ENCODE measurements around the gene KMT5C.

KMT5C gene

DNA sequence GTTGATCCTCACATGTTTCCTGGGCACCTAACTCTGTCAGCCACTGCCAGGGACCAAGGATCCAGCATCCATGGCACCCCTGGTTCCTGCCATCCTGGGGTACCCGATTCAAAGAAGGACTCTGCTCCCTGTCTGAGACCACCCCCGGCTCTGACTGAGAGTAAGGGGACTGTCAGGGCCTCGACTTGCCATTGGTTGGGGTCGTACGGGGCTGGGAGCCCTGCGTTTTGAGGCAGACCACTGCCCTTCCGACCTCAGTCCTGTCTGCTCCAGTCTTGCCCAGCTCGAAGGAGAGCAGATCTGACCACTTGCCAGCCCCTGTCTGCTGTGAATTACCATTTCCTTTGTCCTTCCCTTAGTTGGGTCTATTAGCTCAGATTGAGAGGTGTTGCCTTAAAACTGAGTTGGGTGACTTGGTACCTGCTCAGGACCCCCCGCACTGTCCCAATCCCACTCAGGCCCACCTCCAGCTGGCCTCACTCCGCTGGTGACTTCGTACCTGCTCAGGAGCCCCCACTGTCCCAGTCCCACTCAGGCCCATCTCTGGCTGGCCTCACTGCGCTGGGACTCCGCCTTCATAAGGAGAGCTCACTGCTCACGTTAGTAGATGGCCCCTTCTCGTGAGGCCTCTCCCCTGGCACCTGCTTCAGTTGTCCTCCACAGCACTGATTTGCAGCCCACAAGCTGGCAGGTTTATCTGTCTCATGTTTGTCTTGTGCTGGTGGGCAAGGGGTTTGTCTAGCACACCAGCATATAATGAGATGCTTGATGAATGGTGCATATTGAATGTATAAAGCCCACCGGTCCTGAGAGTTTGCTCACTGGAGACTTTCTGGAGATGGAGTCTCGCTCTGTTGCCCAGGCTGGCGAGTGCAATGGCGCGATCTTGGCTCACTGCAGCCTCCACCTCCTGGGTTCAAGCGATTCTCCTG lies 50.0 kb downstream of the KMT5C start:
- DNase-seq, result no peak

- DNase-seq, result no peak
Measured at GRCh38 chr19:55390461-55390880, 50.8 kb downstream of the KMT5C start.

DNA sequence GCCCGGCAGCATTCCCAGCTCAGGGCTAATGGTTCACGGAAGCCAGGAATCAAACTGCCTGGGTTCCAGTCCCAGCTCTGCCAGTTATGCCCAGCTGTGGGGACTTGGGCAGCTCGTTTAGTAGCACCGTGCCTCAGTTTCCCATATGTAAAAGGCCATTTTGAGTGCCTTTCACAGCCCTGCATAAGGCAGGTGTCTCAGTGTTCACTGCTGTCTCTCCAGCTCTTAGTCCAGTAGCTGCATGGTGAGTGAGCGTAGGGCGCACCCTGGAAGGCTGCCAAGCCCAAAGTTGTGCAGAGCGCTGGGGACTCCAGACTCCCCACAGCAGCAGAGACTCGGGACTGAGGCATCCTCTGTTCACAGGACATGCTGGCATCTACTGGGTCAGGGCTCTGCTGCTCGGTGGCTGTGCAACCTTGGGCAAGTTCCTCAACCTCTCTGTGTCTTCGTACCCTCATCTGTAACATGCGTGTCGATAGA lies 51.6 kb downstream of the KMT5C start:
- no peak for DNase-seq

DNA sequence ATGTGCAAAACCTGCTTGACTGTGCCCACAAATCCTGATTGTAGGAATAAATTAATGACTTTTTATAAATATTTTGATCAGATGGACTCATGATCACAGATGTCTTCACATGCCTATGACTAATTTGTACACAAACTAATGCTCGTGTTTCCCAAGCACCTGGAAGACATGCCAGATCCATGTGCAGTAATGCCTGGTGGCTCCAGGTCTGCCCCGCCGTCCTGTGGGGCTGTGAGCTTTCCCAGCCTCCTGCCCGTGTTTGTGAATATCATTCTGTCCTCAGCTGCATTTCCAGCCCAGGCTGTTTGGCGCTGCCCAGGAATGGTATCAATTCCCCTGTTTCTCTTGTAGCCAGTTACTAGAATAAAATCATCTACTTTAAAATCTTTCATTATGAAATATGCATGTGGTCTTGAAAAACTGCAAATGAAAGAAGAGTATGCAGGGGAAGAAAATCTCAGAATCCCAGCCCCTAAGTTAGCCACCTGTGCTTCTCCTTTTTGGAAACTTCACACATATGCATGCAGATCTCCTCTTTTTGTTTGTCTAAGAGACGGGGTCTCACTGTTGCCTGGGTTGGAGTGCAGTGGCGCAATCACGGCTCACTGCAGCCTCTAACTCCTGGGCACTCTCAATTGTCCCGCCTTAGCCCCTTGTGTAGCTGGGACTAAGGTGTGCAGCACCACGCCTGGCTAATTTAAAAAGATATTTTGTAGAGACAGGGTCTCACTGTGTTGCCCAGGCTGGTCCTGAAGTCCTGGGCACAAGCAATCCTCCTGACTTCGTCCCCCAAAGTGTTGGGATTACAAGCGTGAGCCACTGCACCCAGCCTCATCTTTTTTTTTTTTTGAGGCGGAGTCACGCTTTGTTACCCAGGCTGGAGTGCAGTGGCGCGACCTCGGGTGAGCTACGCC lies 52.3 kb downstream of the KMT5C start:
- DNase-seq, result no peak

- no peak for DNase-seq
Measured at GRCh38 chr19:55392820-55393761, 53.4 kb downstream of the KMT5C start.
